Activated T-cell treated with anti-CD3 and anti-CD28 coated beads, Interleukin-2, amount 50 U/mL, for 4 hours (primary cell): ENCODE measurements around the gene CCDC93. TPM values are rescaled to one million over a fixed set of nuclear protein-coding genes. Genes with fewer than 3 reads are reported as not detected.
"Not testable (repeated sequence)": the region's sequence is repeated elsewhere in the genome, so short reads cannot be mapped to it uniquely, and the experiment has no call there.

ENCODE experiments used
- ATAC-seq, 2 donors: fragments of 200-7000 bp; cut with Tn5 transposase; one replicate each; pipeline ENCODE4 v1.10.0; 2021
- DNase-seq: peaks from one replicate; pipeline ENCODE4 v3.0.0-alpha.2; 2020
- H3K27me3 Mint-ChIP-seq: one replicate; pipeline ENCODE4 v1.8.0; 2021; ENCODE audit warnings: low read depth, mixed read lengths
- H3K36me3 Mint-ChIP-seq: one replicate; pipeline ENCODE4 v1.8.0; 2022; ENCODE audit warnings: mixed read lengths; ENCODE audit not compliant: insufficient read depth
- H3K4me1 Mint-ChIP-seq: one replicate; pipeline ENCODE4 v1.8.0; 2021; ENCODE audit warnings: low read depth, mixed read lengths
- H3K4me3 Mint-ChIP-seq: one replicate; pipeline ENCODE4 v1.8.0; 2021; ENCODE audit warnings: mild to moderate bottlenecking, moderate library complexity, mixed read lengths
- H3K9me3 Mint-ChIP-seq: one replicate; pipeline ENCODE4 v1.8.0; 2021; ENCODE audit warnings: mixed read lengths
- total RNA-seq, 3 donors: library from RNA; stranded (reverse); gene quantifications; one replicate each; pipeline ENCODE4 v1.2.1, GENCODE V29; 2021

The CCDC93 gene
- total RNA-seq, 3 donors from 2014 or later = 23.7 to 25.8 (median 24.8) TPM

DNA sequence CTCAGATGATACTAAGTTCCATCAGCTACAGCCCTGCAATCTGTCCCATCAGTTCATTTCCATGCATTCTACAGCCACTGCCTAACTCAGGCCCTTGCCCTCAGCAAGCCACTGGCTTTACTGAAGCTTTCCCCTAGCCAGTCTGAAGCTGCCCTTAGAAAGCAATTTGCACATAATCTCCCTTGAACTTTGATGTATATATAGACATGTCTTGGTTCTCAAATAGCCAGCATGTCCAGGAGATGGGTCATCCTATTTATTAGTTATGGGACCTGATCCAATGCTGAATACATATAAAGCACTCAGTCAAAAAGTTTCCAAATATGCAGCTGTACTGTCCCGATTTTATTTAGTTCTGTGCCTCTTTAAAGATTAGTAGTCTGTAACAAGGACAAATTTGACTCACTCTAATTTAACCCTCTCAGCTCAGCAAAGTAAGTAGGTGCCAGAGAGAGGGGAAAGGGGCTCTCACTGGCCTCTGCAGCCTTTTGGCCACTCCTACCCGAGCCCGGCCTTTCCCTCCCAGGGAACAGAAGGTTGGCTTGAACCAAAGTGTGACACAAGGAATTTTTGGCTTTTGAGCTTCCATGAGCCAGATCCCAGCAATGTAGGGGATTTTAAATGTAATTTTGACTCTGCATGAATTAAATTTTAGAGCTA lies 70.7 kb downstream of the CCDC93 start:
- H3K4me1 Mint-ChIP-seq = no peaks in the 10 kb centered on the region
- peaks cover 73% of the 10 kb centered on the region for H3K36me3 Mint-ChIP-seq
- no peaks in the 10 kb centered on the region for H3K27me3 Mint-ChIP-seq
- H3K4me3 Mint-ChIP-seq = no peak overlapping the region
- H3K9me3 Mint-ChIP-seq = no peaks in the 10 kb centered on the region
- DNase-seq (no peak), ATAC-seq (no peak)

DNA sequence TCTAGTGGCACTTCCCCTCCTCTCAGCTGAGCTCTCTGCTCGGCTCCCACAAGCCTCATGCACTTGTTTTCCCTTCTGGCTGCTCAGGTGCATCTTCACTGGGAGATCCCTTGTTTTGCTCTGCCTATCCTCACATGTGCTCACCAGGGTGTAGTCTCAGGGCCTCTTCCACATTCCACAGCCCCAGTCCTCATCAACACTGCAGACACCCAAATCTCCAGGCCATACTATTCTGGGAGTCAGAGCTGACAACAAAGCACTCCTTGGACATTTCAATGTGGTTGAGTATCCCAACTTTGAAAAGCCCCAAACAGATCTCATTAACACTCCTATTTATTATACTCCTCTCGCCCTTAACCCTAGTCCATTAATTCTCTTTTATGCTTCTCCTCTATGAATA lies 71.3 kb downstream of the CCDC93 start:
- ATAC-seq = no peak
- Mint-ChIP-seq H3K36me3 (peaks cover 76% of the 10 kb centered on the region), H3K9me3 (no peaks in the 10 kb centered on the region)

DNA sequence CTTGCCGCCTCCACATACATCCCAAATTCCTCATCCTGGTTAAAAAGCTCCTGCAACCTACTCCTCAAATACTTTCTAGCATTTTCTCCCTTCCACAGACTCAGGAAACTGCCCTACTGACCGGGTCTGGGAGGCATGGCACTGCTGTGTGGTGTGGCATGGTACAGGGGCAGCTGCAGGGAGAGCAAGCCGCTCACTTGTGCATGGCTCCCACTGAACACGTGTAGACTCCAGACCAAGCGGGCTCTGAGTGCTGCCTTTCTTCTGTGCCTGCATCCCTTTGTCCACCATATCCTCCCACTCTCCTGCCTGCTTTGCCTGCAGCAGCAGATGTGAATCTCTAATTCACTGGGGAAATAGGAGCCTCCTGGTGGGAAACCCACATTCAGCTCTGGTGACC lies 72.2 kb downstream of the CCDC93 start:
- Mint-ChIP-seq H3K9me3 (no peaks in the 10 kb centered on the region), H3K4me1 (no peaks in the 10 kb centered on the region), H3K4me3 (no peak overlapping the region), H3K36me3 (peaks cover 74% of the 10 kb centered on the region), H3K27me3 (no peaks in the 10 kb centered on the region)
- DNase-seq (no peak), ATAC-seq (no peak)

More for the DNA sequence above, 71.3 kb downstream of the CCDC93 start:
- Mint-ChIP-seq H3K4me3 (no peak overlapping the region), H3K4me1 (no peaks in the 10 kb centered on the region), H3K27me3 (no peaks in the 10 kb centered on the region)
- no peak for DNase-seq

- Mint-ChIP-seq H3K36me3 (peaks cover 73% of the 10 kb centered on the region), H3K9me3 (no peaks in the 10 kb centered on the region), H3K4me1 (no peaks in the 10 kb centered on the region), H3K27me3 (no peaks in the 10 kb centered on the region), H3K4me3 (no peak overlapping the region)
- DNase-seq (no peak), ATAC-seq (no peak)
Measured at GRCh38 chr2:117940436-117940835, 73.4 kb downstream of the CCDC93 start.

DNA sequence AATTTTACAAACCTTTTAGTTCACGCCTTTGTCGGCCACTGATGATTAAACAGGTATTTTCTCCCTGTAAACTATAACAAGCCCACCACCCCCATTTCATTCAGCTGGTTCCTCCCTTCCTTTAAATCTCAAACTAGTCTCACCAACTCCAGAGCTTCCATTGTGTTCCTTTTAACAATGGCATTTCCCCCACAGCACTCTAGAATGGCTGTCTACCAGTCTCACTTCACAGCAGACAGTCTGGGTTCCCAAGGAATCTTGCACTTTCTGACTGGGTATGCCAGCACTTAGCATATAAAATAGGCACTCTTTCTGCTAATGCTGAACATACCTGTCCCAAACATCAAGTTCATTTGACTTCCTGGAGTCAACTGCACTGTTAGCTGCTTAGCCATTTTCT lies 75.3 kb downstream of the CCDC93 start:
- Mint-ChIP-seq H3K4me3 (no peak overlapping the region), H3K27me3 (no peaks in the 10 kb centered on the region), H3K36me3 (peaks cover 73% of the 10 kb centered on the region), H3K4me1 (no peaks in the 10 kb centered on the region), H3K9me3 (no peaks in the 10 kb centered on the region)
- no peak for ATAC-seq
- DNase-seq = no peak

- no peaks in the 10 kb centered on the region for H3K27me3 Mint-ChIP-seq
- peaks cover 73% of the 10 kb centered on the region for H3K36me3 Mint-ChIP-seq
- DNase-seq (no peak), ATAC-seq (no peak)
- no peak overlapping the region for H3K4me3 Mint-ChIP-seq
- H3K9me3 Mint-ChIP-seq = no peaks in the 10 kb centered on the region
- H3K4me1 Mint-ChIP-seq = no peaks in the 10 kb centered on the region
Measured at GRCh38 chr2:117936871-117937428, 76.9 kb downstream of the CCDC93 start.

DNA sequence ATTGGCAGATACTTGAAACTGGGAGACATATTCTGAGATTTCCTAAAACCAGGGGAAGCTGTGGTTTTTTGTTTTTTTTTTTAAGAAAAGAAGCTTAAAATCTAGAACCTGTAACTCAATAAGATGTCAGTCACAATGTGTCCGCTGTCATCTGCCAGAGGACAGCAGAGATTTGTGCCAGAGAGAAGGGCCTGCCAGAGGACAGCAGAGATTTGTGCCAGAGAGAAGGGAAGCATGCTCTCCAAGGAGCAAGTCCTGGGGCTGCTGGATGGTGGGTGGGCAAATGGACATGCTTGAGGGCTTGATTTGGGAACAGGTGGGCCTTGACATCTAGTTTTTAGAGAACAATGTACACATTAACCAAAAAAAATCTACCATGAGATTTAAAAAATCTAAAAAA lies 77.9 kb downstream of the CCDC93 start:
- DNase-seq = no peak
- Mint-ChIP-seq H3K9me3 (no peaks in the 10 kb centered on the region), H3K27me3 (no peaks in the 10 kb centered on the region), H3K4me1 (no peaks in the 10 kb centered on the region), H3K36me3 (peaks cover 79% of the 10 kb centered on the region), H3K4me3 (no peak overlapping the region)
- no peak for ATAC-seq

GRCh38 chr2:117935456-117935855 lies 78.4 kb downstream of the CCDC93 start:
- ATAC-seq = no peak
- no peak overlapping the region for H3K4me3 Mint-ChIP-seq
- no peaks in the 10 kb centered on the region for H3K27me3 Mint-ChIP-seq
- H3K4me1 Mint-ChIP-seq = no peaks in the 10 kb centered on the region
- H3K9me3 Mint-ChIP-seq = no peaks in the 10 kb centered on the region
- DNase-seq = no peak
- H3K36me3 Mint-ChIP-seq = peaks cover 79% of the 10 kb centered on the region

DNA sequence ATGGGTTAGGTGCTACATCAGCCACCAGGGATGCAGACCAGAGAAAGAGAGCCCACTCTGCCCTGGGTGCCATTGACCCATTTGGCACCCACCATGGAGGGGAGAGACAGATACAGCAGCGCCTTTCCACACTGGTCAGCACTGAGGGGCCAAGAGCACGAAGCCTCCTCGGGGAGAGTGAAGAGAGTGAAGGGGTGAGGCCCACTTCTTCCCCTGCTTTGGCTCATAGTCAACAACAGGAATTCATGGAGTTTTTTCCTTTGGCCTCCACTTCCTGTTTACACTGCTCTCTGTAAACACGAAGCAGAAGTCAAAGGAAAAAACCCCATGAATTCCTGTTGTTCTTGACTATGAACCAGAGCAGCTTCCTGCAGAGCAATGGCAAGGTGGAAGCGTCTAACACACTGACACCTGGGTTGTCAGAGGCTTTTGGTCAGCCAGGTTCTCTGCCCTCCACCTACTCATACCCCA lies 80.0 kb downstream of the CCDC93 start:
- Mint-ChIP-seq H3K4me1 (no peaks in the 10 kb centered on the region), H3K9me3 (peaks cover 7% of the 10 kb centered on the region), H3K36me3 (peaks cover 78% of the 10 kb centered on the region), H3K4me3 (no peak overlapping the region), H3K27me3 (no peaks in the 10 kb centered on the region)
- DNase-seq (no peak), ATAC-seq (no peak)

DNA sequence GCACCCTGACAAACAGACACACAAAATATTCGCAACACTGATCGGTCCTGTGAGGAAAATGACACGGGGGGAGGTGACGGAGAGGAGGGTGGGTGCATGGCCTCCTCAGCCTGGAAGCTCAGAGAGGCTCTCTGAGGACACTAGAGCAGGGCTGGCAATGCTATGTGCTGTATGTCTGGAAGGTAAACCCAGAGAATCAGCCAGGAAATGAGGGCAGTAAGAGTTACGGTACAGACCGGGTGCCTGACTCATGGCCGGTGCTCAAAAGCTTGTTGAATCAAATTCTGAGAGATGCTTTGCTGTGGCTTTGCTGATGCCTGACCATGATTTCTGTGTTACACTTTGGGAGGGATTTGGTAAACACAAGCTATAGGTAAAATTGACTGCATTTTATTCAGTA lies 81.9 kb downstream of the CCDC93 start:
- ATAC-seq = no peak
- Mint-ChIP-seq H3K4me3 (no peak overlapping the region), H3K4me1 (no peaks in the 10 kb centered on the region), H3K36me3 (peaks cover 81% of the 10 kb centered on the region), H3K9me3 (peaks cover 7% of the 10 kb centered on the region), H3K27me3 (no peaks in the 10 kb centered on the region)
- DNase-seq = no peak

DNA sequence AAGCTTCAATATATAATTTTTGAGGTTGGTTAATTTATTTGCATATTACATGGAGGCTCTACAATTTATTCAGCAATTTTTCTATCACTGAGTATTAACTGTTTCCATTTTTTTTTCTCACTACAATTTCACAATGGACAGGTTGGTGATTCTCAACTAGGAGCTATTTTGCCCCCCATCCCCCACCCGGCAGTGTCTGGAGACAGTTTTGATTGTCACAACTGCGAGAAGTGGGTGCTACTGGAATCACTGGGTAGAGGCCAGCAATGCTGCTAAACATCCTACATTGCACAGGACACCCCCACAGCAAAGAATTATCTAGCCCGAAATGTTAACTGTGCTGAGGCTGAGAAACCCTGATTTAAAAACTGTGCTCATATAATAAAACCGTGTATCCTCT lies 82.6 kb downstream of the CCDC93 start:
- Mint-ChIP-seq H3K9me3 (peaks cover 7% of the 10 kb centered on the region), H3K4me1 (no peaks in the 10 kb centered on the region), H3K36me3 (peaks cover 79% of the 10 kb centered on the region), H3K4me3 (no peak overlapping the region), H3K27me3 (no peaks in the 10 kb centered on the region)
- no peak for DNase-seq
- no peak for ATAC-seq

DNA sequence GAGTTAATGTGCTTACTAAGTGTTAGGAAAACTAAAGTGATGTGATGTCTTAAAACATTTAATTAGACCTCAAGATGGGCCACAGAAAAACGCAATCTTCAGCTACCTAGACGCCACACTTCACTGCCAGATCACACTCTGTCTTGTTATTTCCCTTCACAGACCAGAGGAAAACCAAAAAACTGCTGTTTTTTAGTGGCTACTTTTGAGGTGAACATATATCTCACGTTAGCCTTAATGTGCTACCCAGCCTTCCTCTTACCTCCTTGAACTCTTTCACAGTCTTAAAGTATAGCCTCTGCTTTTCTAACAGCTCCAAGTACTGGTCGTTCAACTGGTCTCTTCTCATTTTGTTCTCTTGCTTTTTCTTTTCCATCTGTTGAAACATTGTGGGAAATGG lies 83.1 kb downstream of the CCDC93 start:
- Mint-ChIP-seq H3K4me3 (no peak overlapping the region), H3K27me3 (no peaks in the 10 kb centered on the region), H3K4me1 (no peaks in the 10 kb centered on the region), H3K9me3 (peaks cover 7% of the 10 kb centered on the region), H3K36me3 (peaks cover 79% of the 10 kb centered on the region)
- ATAC-seq (no peak), DNase-seq (no peak)

GRCh38 chr2:117923471-117923870 lies 90.4 kb downstream of the CCDC93 start:
- H3K4me1 Mint-ChIP-seq, DNase-seq, H3K27me3 Mint-ChIP-seq, H3K9me3 Mint-ChIP-seq, ATAC-seq, H3K4me3 Mint-ChIP-seq: not testable (repeated sequence)
- H3K36me3 Mint-ChIP-seq = peaks cover 78% of the 10 kb centered on the region

DNA sequence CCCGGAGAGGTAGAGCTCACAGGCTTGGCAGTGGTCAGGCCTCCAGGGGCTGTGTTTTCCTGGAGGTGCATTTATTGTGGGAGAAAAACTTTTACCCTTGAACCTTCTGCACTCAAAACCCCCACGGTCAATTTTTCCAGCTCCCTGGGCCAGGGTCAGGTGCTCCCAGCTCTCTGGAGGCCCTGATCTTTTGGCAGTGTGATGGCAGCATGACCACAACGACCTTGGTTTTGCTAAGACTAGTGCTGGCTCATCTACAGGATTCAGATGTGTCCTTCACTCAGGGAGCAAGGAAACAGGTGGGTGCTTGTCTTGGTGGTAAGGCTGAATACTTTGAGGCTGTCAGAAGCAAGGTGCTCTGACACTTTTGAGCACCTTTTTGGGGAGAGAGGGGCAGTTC lies 92.3 kb downstream of the CCDC93 start:
- Mint-ChIP-seq H3K4me3 (no peak overlapping the region), H3K9me3 (no peaks in the 10 kb centered on the region), H3K36me3 (peaks cover 82% of the 10 kb centered on the region), H3K4me1 (no peaks in the 10 kb centered on the region), H3K27me3 (no peaks in the 10 kb centered on the region)
- ATAC-seq (no peak), DNase-seq (no peak)

DNA sequence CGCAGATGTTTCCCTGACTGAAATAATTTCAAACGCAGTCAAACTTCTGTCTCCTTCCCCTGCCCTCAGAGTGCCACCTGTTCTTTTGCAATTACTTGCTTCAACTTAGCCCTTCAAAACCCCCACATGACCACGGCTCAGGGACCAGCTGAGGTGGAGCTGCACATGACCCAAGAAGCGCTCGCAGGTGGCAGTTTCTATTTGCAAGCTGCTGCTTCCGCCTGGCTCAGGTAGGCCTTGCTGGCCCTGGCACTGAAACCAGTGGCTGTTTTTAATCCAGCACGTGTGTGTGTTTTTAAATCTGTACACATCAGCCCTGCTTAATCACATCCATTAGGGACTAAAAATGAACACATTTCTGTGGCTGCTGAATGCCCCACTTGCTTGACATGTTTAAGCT lies 95.3 kb downstream of the CCDC93 start:
- H3K36me3 Mint-ChIP-seq = peaks cover 76% of the 10 kb centered on the region
- DNase-seq (no peak), ATAC-seq (no peak)
- H3K27me3 Mint-ChIP-seq = no peaks in the 10 kb centered on the region
- H3K4me3 Mint-ChIP-seq = no peak overlapping the region
- H3K4me1 Mint-ChIP-seq = no peaks in the 10 kb centered on the region
- peaks cover 8% of the 10 kb centered on the region for H3K9me3 Mint-ChIP-seq
